ENCODE data around the gene KCNAB1.

DNA sequence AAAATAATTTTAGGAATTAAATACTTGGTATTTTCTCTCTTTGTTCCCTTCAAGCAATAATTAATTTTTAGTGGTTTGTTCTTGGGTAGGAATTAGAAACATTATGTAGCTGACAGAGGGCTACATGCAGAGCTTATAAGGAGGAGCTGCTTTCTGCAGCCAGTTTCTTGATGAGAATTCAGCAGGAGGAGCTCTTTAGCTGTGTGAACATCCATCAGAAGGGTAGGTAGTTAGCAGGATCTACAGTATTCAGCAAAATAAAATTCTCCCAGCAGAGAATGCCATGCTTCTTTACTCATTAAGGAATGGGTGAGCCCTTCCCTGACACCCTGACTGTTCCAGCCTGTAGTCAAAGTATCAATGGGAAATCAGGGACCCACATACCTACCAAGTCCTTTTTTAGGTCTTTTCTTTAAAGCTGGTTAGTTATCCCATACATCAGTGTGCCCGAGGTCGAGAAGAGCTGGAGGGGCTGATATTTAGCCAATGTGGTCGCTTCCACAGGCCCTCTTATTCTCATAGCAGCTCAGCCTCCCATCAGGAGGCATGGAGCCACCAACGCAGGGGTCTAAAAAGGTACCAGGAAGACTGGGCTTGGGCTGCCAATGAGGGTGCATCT lies 54.0 kb downstream of the KCNAB1 start:
- TF ChIP-seq TAF1 (IDR thresholded peaks at IDR 0.05; ENCODE audit: borderline replicate concordance, insufficient read depth, low read length) (no peak), POLR2AphosphoS5 (IDR thresholded peaks at IDR 0.05; ENCODE audit: low read depth, low read length) (no peak)

All from PFSK-1 (cell line).